Measurements from ENCODE around the gene OTOG.

Gene OTOG

GRCh38 chr11:17563961-17564686, 17.1 kb downstream of the OTOG start:
- no peak for DNase-seq

GRCh38 chr11:17564687-17565042, 17.6 kb downstream of the OTOG start:
- DNase-seq, result no peak

GRCh38 chr11:17568944-17569343, 21.9 kb downstream of the OTOG start:
- no peak for DNase-seq

DNA sequence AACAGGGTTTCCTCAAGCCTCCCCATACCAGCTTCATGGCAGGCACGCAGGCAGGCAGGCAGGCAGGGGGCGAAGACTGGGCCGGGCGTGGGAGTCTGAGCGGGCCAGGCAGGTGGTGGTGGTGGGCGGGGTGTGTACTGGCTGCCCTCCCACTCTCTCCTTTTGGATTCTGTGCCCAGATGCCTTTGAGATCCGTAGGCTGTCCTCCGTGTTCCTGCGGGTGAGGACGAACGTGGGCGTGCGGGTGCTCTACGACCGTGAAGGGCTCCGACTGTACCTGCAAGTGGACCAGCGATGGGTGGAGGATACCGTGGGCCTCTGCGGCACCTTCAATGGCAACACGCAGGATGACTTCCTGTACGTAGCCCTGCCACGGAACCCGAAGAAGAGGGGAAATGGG, 23.0 kb downstream of the OTOG start:
- no peak for DNase-seq

GRCh38 chr11:17571431-17572358, 24.6 kb downstream of the OTOG start:
- DNase-seq, result no peak

- DNase-seq, result no peak
These were observed 25.3 kb downstream of the OTOG start for GRCh38 chr11:17572359-17572690.

DNA sequence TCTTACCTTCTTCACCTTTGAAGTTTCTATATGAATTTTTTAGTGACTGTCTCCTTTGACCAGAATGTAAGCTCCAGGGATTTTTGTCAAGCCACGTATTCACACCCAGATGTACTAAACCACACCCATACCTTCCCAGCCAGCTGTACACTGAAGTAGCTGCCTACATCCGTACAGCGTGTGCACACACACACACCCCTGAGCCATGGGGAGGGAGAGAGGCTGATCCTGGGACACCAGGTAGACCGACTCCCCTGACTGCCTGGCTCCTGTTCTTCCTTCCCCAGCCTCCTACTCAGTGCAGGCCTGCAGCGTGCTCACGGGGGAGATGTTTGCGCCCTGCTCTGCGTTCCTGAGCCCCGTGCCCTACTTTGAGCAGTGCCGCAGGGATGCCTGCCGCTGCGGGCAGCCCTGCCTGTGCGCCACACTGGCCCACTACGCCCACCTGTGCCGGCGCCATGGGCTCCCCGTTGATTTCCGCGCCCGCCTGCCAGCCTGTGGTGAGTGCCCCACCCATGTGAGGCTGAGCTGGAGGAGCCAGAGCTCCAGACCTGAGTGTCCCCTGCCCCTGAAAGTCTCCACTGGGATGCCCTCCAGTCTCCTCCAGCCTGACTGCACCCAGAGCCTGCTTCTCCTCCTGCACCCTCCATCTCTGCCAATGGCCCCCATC, 25.9 kb downstream of the OTOG start:
- DNase-seq, result no peak

GRCh38 chr11:17573526-17573925, 26.5 kb downstream of the OTOG start:
- no peak for DNase-seq

- no peak for DNase-seq
These were observed 27.4 kb downstream of the OTOG start for GRCh38 chr11:17574141-17575091.

GRCh38 chr11:17575431-17576425, 28.7 kb downstream of the OTOG start:
- no peak for DNase-seq

DNA sequence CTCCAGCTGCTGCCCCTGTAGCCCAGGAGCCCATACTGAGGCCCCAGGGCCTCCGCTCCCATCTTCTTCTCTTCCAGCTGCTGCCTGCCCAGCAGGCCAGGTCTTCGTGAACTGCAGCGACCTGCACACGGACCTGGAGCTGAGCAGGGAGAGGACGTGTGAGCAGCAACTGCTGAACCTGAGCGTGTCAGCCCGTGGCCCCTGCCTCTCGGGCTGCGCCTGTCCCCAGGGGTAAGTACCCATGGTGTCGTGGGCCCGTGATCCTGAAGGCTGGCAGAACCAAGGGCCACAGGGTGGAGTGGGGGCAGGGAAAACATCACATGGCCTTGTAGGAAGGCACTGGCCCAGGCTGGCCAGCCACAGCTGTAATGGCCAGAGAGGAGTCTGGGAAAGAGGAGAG, 31.2 kb downstream of the OTOG start:
- DNase-seq, result no peak

- no peak for DNase-seq
These were observed 31.9 kb downstream of the OTOG start for GRCh38 chr11:17578958-17579357.

DNA sequence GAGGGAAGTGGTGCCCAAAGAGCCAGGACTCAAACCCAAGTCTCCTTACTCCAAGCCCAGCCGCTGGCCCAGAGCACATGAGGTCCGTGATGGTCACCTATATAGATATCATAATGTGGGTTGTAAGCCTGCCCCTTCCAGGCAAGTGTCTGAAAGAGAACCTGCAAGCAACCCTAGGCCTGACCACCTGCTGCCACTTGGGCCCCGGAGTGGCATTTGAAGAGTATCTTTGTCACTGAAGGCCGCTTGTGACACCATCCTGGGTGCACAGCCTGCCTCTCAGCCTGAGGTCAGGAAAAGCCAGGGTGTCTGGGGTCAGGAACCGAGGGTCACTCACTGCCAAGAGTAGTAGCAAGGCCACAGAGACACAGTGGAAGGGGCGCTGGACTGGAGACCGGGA, 32.4 kb downstream of the OTOG start:
- DNase-seq, result no peak

- no peak for DNase-seq
These were observed 33.2 kb downstream of the OTOG start for GRCh38 chr11:17580271-17580670.

- no peak for DNase-seq
These were observed 34.1 kb downstream of the OTOG start for GRCh38 chr11:17581036-17581731.

- no peak for DNase-seq
These were observed 34.6 kb downstream of the OTOG start for GRCh38 chr11:17581732-17582053.

DNA sequence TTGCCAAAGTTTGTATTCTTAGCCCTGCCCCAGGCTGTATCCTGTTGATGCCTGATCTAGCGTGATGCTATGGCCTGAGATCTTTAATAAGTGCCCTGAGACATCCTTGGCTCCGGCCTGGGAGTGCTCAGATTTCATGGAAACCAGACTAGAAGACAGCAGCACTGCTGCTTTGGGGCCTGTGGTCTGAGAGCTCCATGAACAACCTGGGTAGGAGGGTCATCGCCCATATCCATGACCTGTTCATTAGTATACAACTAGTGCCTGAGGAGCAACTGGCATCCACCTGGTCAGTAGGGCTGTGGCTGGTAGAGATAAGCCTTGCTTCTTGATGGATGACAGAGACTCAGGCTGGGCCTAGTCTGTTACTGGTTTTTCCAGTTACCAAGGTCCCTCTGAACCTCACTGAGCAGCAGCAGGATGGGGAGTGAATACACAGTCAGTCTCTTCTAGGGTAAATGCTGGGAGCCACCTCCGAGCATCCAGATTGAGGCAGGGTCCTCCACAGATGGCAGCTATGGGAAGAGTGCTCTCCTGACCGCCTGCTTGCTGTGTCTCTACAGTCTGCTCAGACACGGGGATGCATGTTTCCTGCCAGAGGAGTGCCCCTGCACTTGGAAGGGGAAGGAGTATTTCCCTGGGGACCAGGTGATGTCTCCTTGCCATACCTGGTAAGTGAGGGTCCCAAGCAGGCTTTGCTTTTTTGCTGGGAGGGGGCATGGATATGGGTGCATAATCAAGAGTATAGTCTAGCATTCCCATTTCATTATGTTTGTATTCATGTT, 39.0 kb downstream of the OTOG start:
- no peak for DNase-seq

DNA sequence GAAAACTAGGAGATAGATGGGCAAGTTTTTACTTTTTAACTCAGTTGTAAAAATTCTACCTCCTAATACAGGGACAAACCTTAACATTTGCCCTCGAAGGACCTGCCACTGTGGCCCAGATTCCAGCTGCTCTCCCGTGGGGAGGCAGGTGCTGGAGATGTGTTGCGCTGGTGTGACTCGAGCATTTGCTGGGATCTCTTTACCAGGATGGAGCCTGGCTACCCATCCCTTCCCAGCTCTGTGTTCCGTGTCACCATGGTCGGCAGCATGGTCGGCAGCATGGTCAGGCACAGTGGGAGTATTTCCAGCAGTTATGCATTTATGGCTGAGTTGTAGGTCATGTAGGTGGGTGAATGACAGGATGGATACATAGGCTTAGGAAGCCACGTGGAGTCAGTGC, 41.1 kb downstream of the OTOG start:
- no peak for DNase-seq

- DNase-seq, result no peak
These were observed 41.7 kb downstream of the OTOG start for GRCh38 chr11:17588721-17589120.

GRCh38 chr11:17590463-17590862, 43.4 kb downstream of the OTOG start:
- no peak for DNase-seq

All from NCI-H446 (cell line).